Activated T-helper 17 cell treated with anti-CD3 and anti-CD28 coated beads, Interleukin-2, amount 50 U/mL, for 72 hours (primary cell): ENCODE measurements around the gene KIAA1614. TPM values are rescaled to one million over a fixed set of nuclear protein-coding genes. Genes with fewer than 3 reads are reported as not detected.

Source experiments
- ATAC-seq: fragments of 150-1000 bp; cut with Tn5 transposase; replicated peaks from 2 replicates; pipeline ENCODE4 v1.10.0; 2021; ENCODE audit warnings: mild to moderate bottlenecking, moderate library complexity
- H3K27ac Mint-ChIP-seq: one replicate; pipeline ENCODE4 v1.8.0; 2022; ENCODE audit warnings: mixed read lengths
- H3K27me3 Mint-ChIP-seq: one replicate; pipeline ENCODE4 v1.8.0; 2022; ENCODE audit warnings: mixed read lengths
- H3K36me3 Mint-ChIP-seq: one replicate; pipeline ENCODE4 v1.8.0; 2022; ENCODE audit warnings: low read depth, mild to moderate bottlenecking, mixed read lengths
- H3K4me1 Mint-ChIP-seq: one replicate; pipeline ENCODE4 v1.8.0; 2022; ENCODE audit warnings: mixed read lengths
- H3K4me3 Mint-ChIP-seq: one replicate; pipeline ENCODE4 v1.8.0; 2022; ENCODE audit warnings: mild to moderate bottlenecking, mixed read lengths
- H3K9me3 Mint-ChIP-seq: one replicate; pipeline ENCODE4 v1.8.0; 2022; ENCODE audit warnings: mixed read lengths
- total RNA-seq, 2 donors: library from RNA; stranded (reverse); gene quantifications; one replicate each; pipeline ENCODE4 v1.2.3, GENCODE V29; 2022

The KIAA1614 gene
- total RNA-seq, 2 donors from 2014 or later, result 0.04 to 0.19 TPM

GRCh38 chr1:180901076-180901990, 11.4 kb upstream of the KIAA1614 start:
- H3K27me3 Mint-ChIP-seq, result peaks cover 6% of the 10 kb centered on the region

GRCh38 chr1:180902541-180902940, 10.2 kb upstream of the KIAA1614 start:
- Mint-ChIP-seq H3K36me3 (no peaks in the 10 kb centered on the region), H3K27me3 (peaks cover 10% of the 10 kb centered on the region), H3K9me3 (peaks cover 3% of the 10 kb centered on the region), H3K27ac (no peak overlapping the region), H3K4me1 (no peaks in the 10 kb centered on the region), H3K4me3 (no peak overlapping the region)
- ATAC-seq, result no peak

More at GRCh38 chr1:180901076-180901990, 11.4 kb upstream of the KIAA1614 start:
- Mint-ChIP-seq H3K4me1 (no peaks in the 10 kb centered on the region), H3K27ac (no peak overlapping the region), H3K36me3 (no peaks in the 10 kb centered on the region), H3K4me3 (no peak overlapping the region), H3K9me3 (peaks cover 3% of the 10 kb centered on the region)
- no peak for ATAC-seq

- H3K4me1 Mint-ChIP-seq, result no peaks in the 10 kb centered on the region
- H3K4me3 Mint-ChIP-seq, result no peak overlapping the region
- peaks cover 22% of the 10 kb centered on the region for H3K27me3 Mint-ChIP-seq
- peaks cover 3% of the 10 kb centered on the region for H3K9me3 Mint-ChIP-seq
- no peak for ATAC-seq
- H3K27ac Mint-ChIP-seq, result no peak overlapping the region
- H3K36me3 Mint-ChIP-seq, result no peaks in the 10 kb centered on the region
These were observed 6.8 kb upstream of the KIAA1614 start for GRCh38 chr1:180905927-180906326.

GRCh38 chr1:180906511-180906910, 6.2 kb upstream of the KIAA1614 start:
- Mint-ChIP-seq H3K27ac (no peak overlapping the region), H3K9me3 (peaks cover 3% of the 10 kb centered on the region), H3K4me1 (no peaks in the 10 kb centered on the region), H3K36me3 (no peaks in the 10 kb centered on the region), H3K27me3 (peaks cover 22% of the 10 kb centered on the region), H3K4me3 (no peak overlapping the region)
- ATAC-seq, result no peak

GRCh38 chr1:180907313-180908055, 5.2 kb upstream of the KIAA1614 start:
- ATAC-seq, result no peak
- H3K27ac Mint-ChIP-seq, result no peak overlapping the region
- no peak overlapping the region for H3K4me3 Mint-ChIP-seq
- H3K36me3 Mint-ChIP-seq, result no peaks in the 10 kb centered on the region
- peaks cover 24% of the 10 kb centered on the region for H3K27me3 Mint-ChIP-seq
- peaks cover 3% of the 10 kb centered on the region for H3K9me3 Mint-ChIP-seq
- no peaks in the 10 kb centered on the region for H3K4me1 Mint-ChIP-seq

GRCh38 chr1:180908074-180908765, 4.5 kb upstream of the KIAA1614 start:
- Mint-ChIP-seq H3K4me3 (no peak overlapping the region), H3K9me3 (peaks cover 3% of the 10 kb centered on the region), H3K36me3 (no peaks in the 10 kb centered on the region), H3K27me3 (peaks cover 24% of the 10 kb centered on the region), H3K4me1 (no peaks in the 10 kb centered on the region), H3K27ac (no peak overlapping the region)
- ATAC-seq, result no peak

GRCh38 chr1:180909005-180909414, 3.7 kb upstream of the KIAA1614 start:
- no peak for ATAC-seq
- H3K4me1 Mint-ChIP-seq, result no peaks in the 10 kb centered on the region
- H3K9me3 Mint-ChIP-seq, result peaks cover 3% of the 10 kb centered on the region
- no peak overlapping the region for H3K27ac Mint-ChIP-seq
- no peaks in the 10 kb centered on the region for H3K36me3 Mint-ChIP-seq
- H3K4me3 Mint-ChIP-seq, result no peak overlapping the region
- peaks cover 30% of the 10 kb centered on the region for H3K27me3 Mint-ChIP-seq

- no peak overlapping the region for H3K27ac Mint-ChIP-seq
- no peak for ATAC-seq
- H3K4me3 Mint-ChIP-seq, result no peak overlapping the region
- peaks cover 1% of the 10 kb centered on the region for H3K9me3 Mint-ChIP-seq
- no peaks in the 10 kb centered on the region for H3K4me1 Mint-ChIP-seq
- peaks cover 33% of the 10 kb centered on the region for H3K27me3 Mint-ChIP-seq
- no peaks in the 10 kb centered on the region for H3K36me3 Mint-ChIP-seq
These were observed 3.2 kb upstream of the KIAA1614 start for GRCh38 chr1:180909462-180909976.

- peaks cover 41% of the 10 kb centered on the region for H3K27me3 Mint-ChIP-seq
- H3K36me3 Mint-ChIP-seq, result no peaks in the 10 kb centered on the region
- H3K9me3 Mint-ChIP-seq, result no peaks in the 10 kb centered on the region
- H3K4me3 Mint-ChIP-seq, result no peak overlapping the region
- H3K4me1 Mint-ChIP-seq, result no peaks in the 10 kb centered on the region
- no peak overlapping the region for H3K27ac Mint-ChIP-seq
- no peak for ATAC-seq
These were observed 981 bp upstream of the KIAA1614 start for GRCh38 chr1:180911640-180912191.

- no peaks in the 10 kb centered on the region for H3K9me3 Mint-ChIP-seq
- H3K4me3 Mint-ChIP-seq, result no peak overlapping the region
- no peak overlapping the region for H3K27ac Mint-ChIP-seq
- no peaks in the 10 kb centered on the region for H3K4me1 Mint-ChIP-seq
- H3K27me3 Mint-ChIP-seq, result peaks cover 39% of the 10 kb centered on the region
- ATAC-seq, result no peak
- H3K36me3 Mint-ChIP-seq, result no peaks in the 10 kb centered on the region
These were observed 391 bp upstream of the KIAA1614 start for GRCh38 chr1:180912211-180912800.

- Mint-ChIP-seq H3K27ac (no peak overlapping the region), H3K27me3 (peaks cover 25% of the 10 kb centered on the region), H3K9me3 (no peaks in the 10 kb centered on the region), H3K4me1 (no peaks in the 10 kb centered on the region), H3K4me3 (no peak overlapping the region), H3K36me3 (no peaks in the 10 kb centered on the region)
- ATAC-seq, result no peak
These were observed 2.8 kb downstream of the KIAA1614 start for GRCh38 chr1:180915426-180915965.

- Mint-ChIP-seq H3K27ac (no peak overlapping the region), H3K9me3 (no peaks in the 10 kb centered on the region), H3K36me3 (no peaks in the 10 kb centered on the region), H3K4me3 (no peak overlapping the region), H3K4me1 (no peaks in the 10 kb centered on the region), H3K27me3 (peaks cover 25% of the 10 kb centered on the region)
- no peak for ATAC-seq
These were observed 3.5 kb downstream of the KIAA1614 start for GRCh38 chr1:180916012-180916770.

GRCh38 chr1:180916771-180917170, 4.1 kb downstream of the KIAA1614 start:
- H3K4me3 Mint-ChIP-seq, result no peak overlapping the region
- H3K4me1 Mint-ChIP-seq, result no peaks in the 10 kb centered on the region
- no peak for ATAC-seq
- peaks cover 20% of the 10 kb centered on the region for H3K27me3 Mint-ChIP-seq
- H3K36me3 Mint-ChIP-seq, result no peaks in the 10 kb centered on the region
- no peaks in the 10 kb centered on the region for H3K9me3 Mint-ChIP-seq
- H3K27ac Mint-ChIP-seq, result no peak overlapping the region
